Measurements from ENCODE around the gene MACF1.

The MACF1 gene

GRCh38 chr1:39412892-39413291 is 208.4 kb downstream of the MACF1 start:
- TF ChIP-seq CTCF (IDR thresholded peaks at IDR 0.05; ENCODE audit: borderline replicate concordance, control extremely low read depth, extremely low read depth, insufficient read depth, missing control alignments): no peak
- DNase-seq (ENCODE audit: low spot score): no peak
- in situ Hi-C loops (cut with MboI; ENCODE audit: low sequenced_read_pairs, unreplicated experiment): no loop called here

- no peak for TF ChIP-seq CTCF (IDR thresholded peaks at IDR 0.05; ENCODE audit: borderline replicate concordance, control extremely low read depth, extremely low read depth, insufficient read depth, missing control alignments)
- in situ Hi-C loops (cut with MboI; ENCODE audit: low sequenced_read_pairs, unreplicated experiment): no loop called here
- no peak for DNase-seq (ENCODE audit: low spot score)
Measured at GRCh38 chr1:39413902-39414528, 209.5 kb downstream of the MACF1 start.

GRCh38 chr1:39415553-39415952 is 211.1 kb downstream of the MACF1 start:
- no peak for DNase-seq (ENCODE audit: low spot score)
- in situ Hi-C loops (cut with MboI; ENCODE audit: low sequenced_read_pairs, unreplicated experiment): no loop called here
- TF ChIP-seq CTCF (IDR thresholded peaks at IDR 0.05; ENCODE audit: borderline replicate concordance, control extremely low read depth, extremely low read depth, insufficient read depth, missing control alignments): no peak

GRCh38 chr1:39416609-39417008 is 212.1 kb downstream of the MACF1 start:
- in situ Hi-C loops (cut with MboI; ENCODE audit: low sequenced_read_pairs, unreplicated experiment): no loop called here
- no peak for DNase-seq (ENCODE audit: low spot score)
- no peak for TF ChIP-seq CTCF (IDR thresholded peaks at IDR 0.05; ENCODE audit: borderline replicate concordance, control extremely low read depth, extremely low read depth, insufficient read depth, missing control alignments)

- in situ Hi-C loops (cut with MboI; ENCODE audit: low sequenced_read_pairs, unreplicated experiment): no loop called here
- no peak for TF ChIP-seq CTCF (IDR thresholded peaks at IDR 0.05; ENCODE audit: borderline replicate concordance, control extremely low read depth, extremely low read depth, insufficient read depth, missing control alignments)
- DNase-seq (ENCODE audit: low spot score): no peak
Measured at GRCh38 chr1:39418236-39418635, 213.7 kb downstream of the MACF1 start.

GRCh38 chr1:39420493-39420892 is 216.0 kb downstream of the MACF1 start:
- no peak for DNase-seq (ENCODE audit: low spot score)
- no peak for TF ChIP-seq CTCF (IDR thresholded peaks at IDR 0.05; ENCODE audit: borderline replicate concordance, control extremely low read depth, extremely low read depth, insufficient read depth, missing control alignments)
- in situ Hi-C loops (cut with MboI; ENCODE audit: low sequenced_read_pairs, unreplicated experiment): no loop called here

Measured in GM13976 (cell line).